Measurements from ENCODE around the gene ADORA2A. TPM values are rescaled to one million over a fixed set of nuclear protein-coding genes. Genes with fewer than 3 reads are reported as not detected.

The ADORA2A gene
- 0.18 TPM in 1 of 2 replicates, not detected in the other for total RNA-seq

GRCh38 chr22:24427500-24428164 is at the start of gene ADORA2A:
TSS of gene ADORA2A (plus strand) at chr22:24427599. CDS start at chr22:24433405, 5,806 bp downstream.

Other genes starting within 250 kb of the ADORA2A start
- 13.8 and 15.9 TPM in 2 replicates for gene SUSD2, start 246.1 kb upstream of the ADORA2A start, total RNA-seq
- gene GGT5, start 182.5 kb upstream of the ADORA2A start, total RNA-seq, result 16.1 and 28.3 TPM in 2 replicates
- gene SPECC1L, start 156.8 kb upstream of the ADORA2A start, total RNA-seq, result 18.7 and 21.1 TPM in 2 replicates
- gene UPB1, start 67.7 kb downstream of the ADORA2A start, total RNA-seq, result not detected in 2 replicates
- gene GUCD1, start 127.5 kb downstream of the ADORA2A start, total RNA-seq, result 117 and 125 TPM in 2 replicates
- 169 and 182 TPM in 2 replicates for gene SNRPD3, start 128.4 kb downstream of the ADORA2A start, total RNA-seq
- gene LRRC75B, start 165.5 kb downstream of the ADORA2A start, total RNA-seq, result 6.1 and 10.5 TPM in 2 replicates
- gene GGT1, start 175.6 kb downstream of the ADORA2A start, total RNA-seq, result 1.2 and 10.1 TPM in 2 replicates

Data from myometrial cell (primary cell).